ENCODE measurements around the gene PLCG1. TPM values are rescaled to one million over a fixed set of nuclear protein-coding genes. Genes with fewer than 3 reads are reported as not detected.

The PLCG1 gene
- total and polyA plus RNA-seq, 2 donors (not counting 3 experiments of a cell fraction or from before 2014, with no cell fraction given): 164 to 224 TPM

GRCh38 chr20:41183391-41183790 is 46.0 kb downstream of the PLCG1 start:
- Histone ChIP-seq H3K79me2 (ENCODE audit: control insufficient read depth, insufficient read depth, low read length) (no peaks in the 10 kb centered on the region), H3K4me2 (ENCODE audit: insufficient read depth, low read length) (no peak overlapping the region), H3K27ac (ENCODE audit: insufficient read depth, low read depth, low read length) (no peak overlapping the region), H4K20me1 (replicated peaks; ENCODE audit: control insufficient read depth, extremely low read depth, insufficient read depth, low read length) (no peaks in the 10 kb centered on the region), H2AFZ (ENCODE audit: low read depth, low read length) (no peak overlapping the region), H3K9ac (replicated peaks; ENCODE audit: extremely low read depth, insufficient read depth, low read length) (no peak overlapping the region), H3K36me3 (ENCODE audit: control insufficient read depth in 2 of 2, extremely low read depth in 1 of 2, insufficient read depth in 2 of 2, low read length in 2 of 2) (no peaks in the 10 kb centered on the region), H3K4me3 (replicated peaks in 1 of 3; ENCODE audit: insufficient read depth in 1 of 3, low read depth in 1 of 3, low read length in 3 of 3) (no peak overlapping the region), H3K27me3 (ENCODE audit: control insufficient read depth in 2 of 2, insufficient read depth in 2 of 2, low read length in 2 of 2) (no peaks in the 10 kb centered on the region), H3K9me1 (replicated peaks; ENCODE audit: control insufficient read depth, extremely low read depth, insufficient read depth, low read length) (no peaks in the 10 kb centered on the region), H3K4me1 (ENCODE audit: control insufficient read depth, extremely low read depth, insufficient read depth, low read length) (no peaks in the 10 kb centered on the region), H3K9me3 (replicated peaks; ENCODE audit: control insufficient read depth, insufficient read depth, low read length) (no peaks in the 10 kb centered on the region)
- intact Hi-C loops (cut with micrococcal nuclease): no loop called here
- POLR2A ChIA-PET: no interaction called here
- TF ChIP-seq POLR2AphosphoS5 (IDR thresholded peaks at IDR 0.05; ENCODE audit: insufficient read depth, low read depth, low read length): no peak
- TF ChIP-seq MYC (IDR thresholded peaks at IDR 0.05; ENCODE audit: low read depth, low read length): no peak
- TF ChIP-seq EZH2 (IDR thresholded peaks at IDR 0.05; ENCODE audit: borderline replicate concordance, low read depth, low read length, severe bottlenecking): no peak
- TF ChIP-seq POLR2A (IDR thresholded peaks at IDR 0.05; ENCODE audit: low read depth, low read length): no peak
- TF ChIP-seq JUN (IDR thresholded peaks at IDR 0.05; ENCODE audit: borderline replicate concordance, insufficient read depth, insufficient read length, low read depth): no peak
- no peak for TF ChIP-seq CTCF (IDR thresholded peaks at IDR 0.05; ENCODE audit: extremely low read depth in 1 of 2, insufficient read depth in 1 of 2, low read depth in 1 of 2, low read length in 2 of 2)
- no peak for TF ChIP-seq FOS (IDR thresholded peaks at IDR 0.05; ENCODE audit: borderline replicate concordance, insufficient read depth, low read length)
- no peak for TF ChIP-seq MAX (IDR thresholded peaks at IDR 0.05; ENCODE audit: insufficient read depth, insufficient read length)
- TF ChIP-seq GATA2 (IDR thresholded peaks at IDR 0.05; ENCODE audit: insufficient read depth, insufficient read length, low read depth, low read length): no peak
- FAIRE-seq (no peak), DNase-seq (ENCODE audit: low read depth, low spot score) (no peak)
- BruUV-seq (replicated peaks): no TSS peak
- CTCF ChIA-PET: no interaction called here
- dilution Hi-C loops (cut with MboI; ENCODE audit: extremely low pct_ligation_motif_present, low sequenced_read_pairs): no loop called here

All from endothelial cell of umbilical vein (primary cell).